ENCODE data around the gene GEMIN8. TPM values are rescaled to one million over a fixed set of nuclear protein-coding genes. Genes with fewer than 3 reads are reported as not detected.

GEMIN8 gene
- total and polyA plus RNA-seq, 2 of the 8 experiments (the other 6 are each of a cell fraction or from before 2014, with no cell fraction given) = 18.2 to 31.4 TPM

GRCh38 chrX:14027036-14027435, 2.7 kb downstream of the GEMIN8 start:
- H3K23ac ChIP-seq (ENCODE audit: insufficient read length) = no peak overlapping the region
- POLR2A ChIA-PET (ENCODE audit: partially characterized antibody) = interaction anchor here (0.6 kb wide), 1 partner anchor 327 kb away, joined by 3 read pairs; no protein-coding TSS in a partner anchor
- no peak overlapping the region for H2BK15ac ChIP-seq (ENCODE audit: low read length)
- DNase-seq (ENCODE audit: low read depth in 1 of 2, low spot score in 2 of 2) (no peak), FAIRE-seq (no peak)
- H3K9ac ChIP-seq (replicated peaks in 1 of 4; ENCODE audit: extremely low read depth in 1 of 4, low read depth in 3 of 4, low read length in 3 of 4) = no peak overlapping the region
- H3K18ac ChIP-seq (ENCODE audit: extremely low read depth, low read length) = no peak overlapping the region
- no peak overlapping the region for H2AFZ ChIP-seq (ENCODE audit: low read length)
- no peaks in the 10 kb centered on the region for H3K27me3 ChIP-seq (replicated peaks in 1 of 4; ENCODE audit: control insufficient read depth in 3 of 4, extremely low read depth in 1 of 4, insufficient read depth in 3 of 4, low read length in 3 of 4)
- no peak overlapping the region for H4K91ac ChIP-seq (replicated peaks; ENCODE audit: insufficient read length, low read length)
- H2BK12ac ChIP-seq (ENCODE audit: low read depth, low read length) = no peak overlapping the region
- no peak overlapping the region for H2BK120ac ChIP-seq (replicated peaks; ENCODE audit: low read depth, low read length)
- peaks cover 0 to 18% of the 10 kb centered on the region in 2 experiments; a peak in 2 of 4 replicates for H3K79me2 ChIP-seq (ENCODE audit: control insufficient read depth in 1 of 2, insufficient read depth in 2 of 2, low read length in 2 of 2)
- no peak overlapping the region for H3K14ac ChIP-seq (ENCODE audit: insufficient read length)
- H3K27ac ChIP-seq (ENCODE audit: low read depth, low read length) = no peak overlapping the region
- H2BK5ac ChIP-seq (ENCODE audit: low read depth, low read length) = no peak overlapping the region
- H3K4ac ChIP-seq (replicated peaks; ENCODE audit: insufficient read length, low read depth, low read length) = no peak overlapping the region
- H4K20me1 ChIP-seq (replicated peaks in 1 of 2; ENCODE audit: control insufficient read depth in 1 of 2, insufficient read depth in 2 of 2, low read length in 2 of 2) = no peaks in the 10 kb centered on the region
- CTCF ChIA-PET (ENCODE audit: partially characterized antibody) = interaction anchor here (1.0 to 2.1 kb wide), 2 partner anchors 103 to 227 kb away, joined by 3 to 7 read pairs; no protein-coding TSS in a partner anchor
- no peak overlapping the region for H3K4me3 ChIP-seq (ENCODE audit: extremely low read depth in 1 of 4, insufficient read depth in 2 of 4, low read depth in 3 of 4, low read length in 4 of 4)
- no peaks in the 10 kb centered on the region for H3K9me3 ChIP-seq (ENCODE audit: insufficient read depth in 2 of 2, low read depth in 1 of 2, low read length in 1 of 2)
- H3K23me2 ChIP-seq (ENCODE audit: low read depth, low read length) = no peaks in the 10 kb centered on the region; the same call in 1 of the 2 replicates
- H3K4me2 ChIP-seq (ENCODE audit: insufficient read depth in 1 of 2, low read depth in 2 of 2, low read length in 2 of 2) = peak overlapping the region in 1 of 2 experiments; percentile 3; a peak in 1 of 4 replicates
- no peak overlapping the region for H3K56ac ChIP-seq (replicated peaks; ENCODE audit: insufficient read length, low read depth, low read length)
- peak overlapping the region; percentile 23 for H4K5ac ChIP-seq (ENCODE audit: insufficient read length, low read depth, low read length)
- H3K79me1 ChIP-seq (ENCODE audit: low read depth, low read length) = no peaks in the 10 kb centered on the region
- 87% methylated on average over 1 of the region's 1 CpG; no CpG with 5 or more reads in 1 of the 2 experiments for WGBS, 2 experiments (ENCODE audit: extremely low coverage in 1 of 2, insufficient coverage in 1 of 2, insufficient read length in 1 of 2, insufficient replicate concordance in 2 of 2, low coverage in 1 of 2, low lambda C conversion rate in 2 of 2, missing lambda C conversion rate in 1 of 2)
- H4K8ac ChIP-seq (ENCODE audit: extremely low read depth, insufficient read depth, low read length) = no peak overlapping the region
- H3K36me3 ChIP-seq (ENCODE audit: control insufficient read depth in 2 of 4, insufficient read depth in 4 of 4, low read length in 3 of 4) = peaks cover 0 to 3% (median 0%) of the 10 kb centered on the region in 4 experiments; a peak in 1 of 8 replicates
- H2AK5ac ChIP-seq (ENCODE audit: low read depth, low read length) = no peak overlapping the region
- no peak overlapping the region for H2BK20ac ChIP-seq (ENCODE audit: low read length)
- H3K4me1 ChIP-seq (replicated peaks in 1 of 4; ENCODE audit: control insufficient read depth in 3 of 4, insufficient read depth in 4 of 4, low read length in 3 of 4) = peaks cover 0 to 8% (median 6%) of the 10 kb centered on the region in 4 experiments; a peak in 4 of 7 replicates
- no peak for TF ChIP-seq NRF1 (IDR thresholded peaks at IDR 0.05; ENCODE audit: low read depth, low read length)
- TF ChIP-seq, protein P1, sequence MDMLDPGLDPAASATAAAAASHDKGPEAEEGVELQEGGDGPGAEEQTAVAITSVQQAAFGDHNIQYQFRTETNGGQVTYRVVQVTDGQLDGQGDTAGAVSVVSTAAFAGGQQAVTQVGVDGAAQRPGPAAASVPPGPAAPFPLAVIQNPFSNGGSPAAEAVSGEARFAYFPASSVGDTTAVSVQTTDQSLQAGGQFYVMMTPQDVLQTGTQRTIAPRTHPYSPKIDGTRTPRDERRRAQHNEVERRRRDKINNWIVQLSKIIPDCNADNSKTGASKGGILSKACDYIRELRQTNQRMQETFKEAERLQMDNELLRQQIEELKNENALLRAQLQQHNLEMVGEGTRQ (IDR thresholded peaks at IDR 0.05; ENCODE audit: low read length) = no peak
- TF ChIP-seq KDM5A (IDR thresholded peaks at IDR 0.05; ENCODE audit: low read length) = no peak
- TF ChIP-seq RAD21 (IDR thresholded peaks at IDR 0.05 in 1 of 2, conservative IDR thresholded peaks at IDR 0.05 in 1 of 2; ENCODE audit: low read depth in 2 of 2, low read length in 2 of 2) = no peak
- no peak for TF ChIP-seq EP300 (IDR thresholded peaks at IDR 0.05; ENCODE audit: borderline replicate concordance in 1 of 2, low read depth in 2 of 2, low read length in 2 of 2)
- TF ChIP-seq, protein P2, sequence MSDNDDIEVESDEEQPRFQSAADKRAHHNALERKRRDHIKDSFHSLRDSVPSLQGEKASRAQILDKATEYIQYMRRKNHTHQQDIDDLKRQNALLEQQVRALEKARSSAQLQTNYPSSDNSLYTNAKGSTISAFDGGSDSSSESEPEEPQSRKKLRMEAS (IDR thresholded peaks at IDR 0.05) = no peak
- TF ChIP-seq KDM4A (IDR thresholded peaks at IDR 0.05; ENCODE audit: low read depth, low read length, severe bottlenecking) = no peak
- no peak for TF ChIP-seq SIX5 (IDR thresholded peaks at IDR 0.05; ENCODE audit: low read depth, low read length)
- no peak for TF ChIP-seq RBBP5 (IDR thresholded peaks at IDR 0.05; ENCODE audit: borderline replicate concordance, low read depth, low read length)
- TF ChIP-seq SIRT6 (IDR thresholded peaks at IDR 0.05; ENCODE audit: low read length) = no peak
- no peak for TF ChIP-seq CREB1 (IDR thresholded peaks at IDR 0.05)
- no peak for TF ChIP-seq NANOG (IDR thresholded peaks at IDR 0.05; ENCODE audit: insufficient read depth, low read depth, low read length, poor library complexity, severe bottlenecking)

Measured in H1 (cell line).